Left kidney (tissue), 2 donors: ENCODE measurements around the gene TFAP2D. TPM values are rescaled to one million over a fixed set of nuclear protein-coding genes. Genes with fewer than 3 reads are reported as not detected.

ENCODE experiments used
- DNase-seq: peaks from one replicate; pipeline ENCODE4 v3.0.0-alpha.2; 2013
- polyA plus RNA-seq: library from polyadenylated mRNA; unstranded; fragments of 120-200 nt; gene quantifications from one replicate; pipeline ENCODE4 v1.2.1, GENCODE V29; 2013; ENCODE audit not compliant: insufficient read length

The TFAP2D gene
- polyA plus RNA-seq, 1 donor, result not detected

DNA sequence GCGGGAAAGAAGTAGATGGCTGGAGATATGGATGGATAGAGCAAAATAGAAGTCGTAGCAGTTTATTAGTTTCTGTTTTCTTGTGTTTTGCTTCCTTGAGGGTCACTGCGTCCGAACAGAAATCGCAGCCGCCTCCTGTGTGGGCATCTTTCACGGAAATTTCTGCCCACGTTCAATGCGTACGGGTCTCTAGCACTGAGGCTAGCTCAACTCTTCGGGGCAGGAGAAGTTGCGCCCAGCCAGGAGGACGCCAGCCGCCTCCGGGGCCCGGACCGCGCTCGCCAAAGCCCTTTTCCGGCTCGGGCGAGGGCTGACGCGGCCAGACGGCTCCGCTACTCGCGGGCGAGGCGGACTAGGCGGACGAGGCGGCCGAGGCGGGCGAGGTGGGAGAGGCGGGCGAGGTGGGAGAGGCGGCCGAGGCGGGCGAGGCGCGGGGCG lies 106.2 kb downstream of the TFAP2D start:
- no peak for DNase-seq

DNA sequence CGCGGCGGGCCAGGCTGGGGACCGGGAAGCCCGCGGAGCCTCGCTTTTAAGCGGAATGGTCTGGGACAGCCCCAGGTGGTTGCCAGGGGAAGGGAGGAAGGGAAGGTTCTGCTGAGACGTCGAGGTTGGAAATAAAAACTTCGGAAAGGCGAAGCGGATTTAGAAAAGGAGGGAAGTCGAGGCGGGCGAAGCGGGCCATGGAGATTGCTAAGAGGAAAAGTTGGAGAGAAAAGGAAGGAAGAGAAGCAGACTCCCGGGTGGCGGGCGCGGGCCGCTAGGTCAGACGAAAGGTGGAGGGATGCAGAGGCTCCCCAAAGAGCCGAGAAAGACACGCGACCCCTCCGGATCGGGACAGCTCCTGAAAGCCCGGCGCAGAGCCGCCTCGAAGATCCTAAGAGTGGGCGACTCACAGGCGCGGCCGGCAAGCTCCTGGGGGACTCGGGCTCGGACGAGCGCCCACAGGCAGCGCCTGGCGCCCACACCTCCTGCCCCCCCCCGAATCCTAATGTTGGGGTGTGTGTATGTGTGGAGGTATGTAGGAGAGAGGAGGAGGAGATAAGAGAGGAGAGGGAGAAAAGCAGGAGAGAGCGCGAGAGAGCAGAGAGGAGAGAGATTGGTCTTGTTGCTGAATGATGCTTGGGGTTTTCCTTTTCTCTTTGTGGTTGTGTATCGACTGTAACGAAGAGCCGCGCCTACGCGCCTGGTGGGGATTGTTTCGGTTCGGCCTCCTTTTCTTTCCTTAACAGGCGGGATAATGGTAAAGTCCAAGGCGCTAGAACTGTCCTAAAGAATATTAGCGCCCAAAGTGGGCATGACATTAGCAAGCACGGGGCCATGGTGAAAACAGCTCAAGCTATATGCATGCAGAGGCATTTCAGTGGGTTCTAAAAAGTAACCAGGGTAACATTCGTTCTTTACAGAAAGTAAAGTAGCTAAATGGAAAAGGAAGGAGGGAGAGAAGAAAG lies 106.9 kb downstream of the TFAP2D start:
- DNase-seq, result no peak

DNA sequence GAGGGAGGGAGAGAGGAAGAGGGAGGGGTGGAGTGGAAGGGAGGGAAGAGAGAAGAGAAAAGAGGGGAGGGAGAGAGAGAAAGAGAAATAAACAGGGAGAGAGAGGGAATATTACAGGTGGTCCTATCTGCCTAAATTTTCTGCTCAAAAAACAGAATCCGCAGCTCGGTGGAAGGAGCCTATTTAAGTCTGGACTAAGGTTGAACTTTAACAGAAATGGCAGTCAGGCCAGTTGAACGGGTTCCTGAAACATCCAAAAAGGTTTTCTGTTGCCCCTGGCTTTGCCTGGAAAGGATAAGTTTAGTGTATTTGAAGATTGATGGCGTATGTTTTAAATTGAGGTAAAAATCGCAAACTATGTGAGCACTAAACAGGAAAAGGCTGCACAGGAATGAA lies 107.5 kb downstream of the TFAP2D start:
- DNase-seq, result no peak

DNA sequence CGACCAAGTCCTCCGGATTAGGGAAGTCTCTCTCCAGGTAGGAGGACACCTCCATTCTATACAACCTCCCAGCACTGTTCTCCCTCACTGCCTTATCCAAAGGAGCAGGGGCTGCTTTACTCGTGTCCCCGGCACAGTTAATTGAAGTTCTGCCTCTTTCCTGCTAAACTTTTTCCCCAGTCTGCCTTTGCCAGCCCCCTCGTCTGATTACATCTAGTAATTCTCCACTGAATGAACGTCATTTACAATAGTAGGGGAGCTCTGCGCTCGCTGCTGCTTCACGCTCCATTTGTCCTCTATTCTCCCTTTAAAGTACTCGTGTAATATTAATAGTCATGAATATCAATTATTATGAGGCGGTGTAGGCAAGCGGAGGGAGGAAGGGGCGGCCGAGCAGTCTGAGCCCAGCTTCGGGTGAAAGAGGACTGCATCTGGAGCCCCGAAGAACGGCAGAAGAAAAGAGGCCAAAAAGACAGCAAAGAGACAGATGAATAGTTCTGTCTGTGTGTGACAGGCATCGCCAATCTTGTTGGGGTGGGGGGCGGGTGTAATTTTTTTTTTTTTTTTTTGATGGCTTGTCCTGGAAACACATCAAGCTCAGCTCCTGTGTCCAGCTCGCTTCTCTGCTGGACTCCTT lies 108.2 kb downstream of the TFAP2D start:
- DNase-seq, result no peak

DNA sequence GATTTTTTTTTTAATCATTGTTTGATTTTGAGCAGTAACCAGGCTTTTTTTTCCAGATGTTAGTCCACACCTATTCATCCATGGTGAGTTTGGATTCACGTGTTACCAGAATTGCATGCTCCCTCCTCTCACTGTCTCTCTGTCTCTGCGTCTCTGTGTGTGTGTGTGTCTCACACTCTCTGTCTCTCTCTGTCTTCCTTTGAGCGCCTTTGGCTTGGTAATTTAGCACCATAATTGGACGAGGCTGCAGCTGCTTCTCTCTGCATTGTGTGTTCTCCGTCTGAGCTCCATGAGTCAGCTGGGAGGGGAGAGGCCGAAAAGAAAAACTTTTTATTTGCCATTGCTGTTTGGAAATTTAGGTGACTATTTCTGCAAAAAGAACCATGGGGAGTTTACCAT lies 108.8 kb downstream of the TFAP2D start:
- DNase-seq, result no peak

Other genes starting within 250 kb of the TFAP2D start
- gene TFAP2B, start 105.3 kb downstream of the TFAP2D start, polyA plus RNA-seq, result 15.3 TPM